NCI-H146 treated with DMSO at 0.1 percent for 48 hours (cell line): Measurements from ENCODE around the gene CD3D.

Experiments used
- DNase-seq: peaks from one replicate; lab custom pipeline; 2025; ENCODE audit not compliant: unreplicated experiment; lab: John Stamatoyannopoulos, UW

CD3D gene

DNA sequence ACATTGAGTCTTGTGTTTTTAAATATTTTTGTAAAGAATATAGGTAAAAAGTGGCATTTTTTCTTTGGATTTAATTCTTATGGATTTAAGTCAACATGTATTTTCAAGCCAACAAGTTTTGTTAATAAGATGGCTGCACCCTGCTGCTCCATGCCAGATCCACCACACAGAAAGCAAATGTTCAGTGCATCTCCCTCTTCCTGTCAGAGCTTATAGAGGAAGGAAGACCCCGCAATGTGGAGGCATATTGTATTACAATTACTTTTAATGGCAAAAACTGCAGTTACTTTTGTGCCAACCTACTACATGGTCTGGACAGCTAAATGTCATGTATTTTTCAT lies 38.3 kb downstream of the CD3D start:
- DNase-seq, result no peak

DNA sequence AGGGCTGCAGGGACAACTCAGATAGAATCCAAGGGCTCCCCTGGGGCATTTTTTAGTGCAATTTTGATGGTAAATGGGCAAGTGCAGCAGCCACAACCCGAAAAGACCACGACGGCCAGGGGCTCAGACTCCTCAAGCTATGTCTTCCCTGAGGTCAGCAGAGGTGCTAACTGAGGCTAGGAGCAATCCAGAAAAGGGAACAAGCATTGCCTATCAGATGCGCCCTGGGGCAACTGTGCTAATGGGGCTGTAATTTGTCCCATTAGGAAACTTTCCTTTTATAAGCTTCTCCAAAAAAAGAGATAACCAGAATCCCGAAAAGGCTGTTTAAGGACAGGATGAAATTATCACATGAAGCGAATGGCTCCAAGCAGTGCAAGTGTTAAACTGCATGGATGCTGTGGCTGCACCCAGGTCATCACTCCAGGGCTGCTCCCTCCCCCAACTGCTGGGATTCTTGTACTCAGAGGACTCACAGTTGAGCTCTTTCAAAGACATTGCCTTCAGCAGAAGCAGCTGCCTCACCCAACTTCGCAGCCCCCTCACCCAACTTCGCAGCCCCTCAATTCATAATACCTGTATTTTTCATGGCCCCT lies 40.8 kb downstream of the CD3D start:
- DNase-seq, result no peak

DNA sequence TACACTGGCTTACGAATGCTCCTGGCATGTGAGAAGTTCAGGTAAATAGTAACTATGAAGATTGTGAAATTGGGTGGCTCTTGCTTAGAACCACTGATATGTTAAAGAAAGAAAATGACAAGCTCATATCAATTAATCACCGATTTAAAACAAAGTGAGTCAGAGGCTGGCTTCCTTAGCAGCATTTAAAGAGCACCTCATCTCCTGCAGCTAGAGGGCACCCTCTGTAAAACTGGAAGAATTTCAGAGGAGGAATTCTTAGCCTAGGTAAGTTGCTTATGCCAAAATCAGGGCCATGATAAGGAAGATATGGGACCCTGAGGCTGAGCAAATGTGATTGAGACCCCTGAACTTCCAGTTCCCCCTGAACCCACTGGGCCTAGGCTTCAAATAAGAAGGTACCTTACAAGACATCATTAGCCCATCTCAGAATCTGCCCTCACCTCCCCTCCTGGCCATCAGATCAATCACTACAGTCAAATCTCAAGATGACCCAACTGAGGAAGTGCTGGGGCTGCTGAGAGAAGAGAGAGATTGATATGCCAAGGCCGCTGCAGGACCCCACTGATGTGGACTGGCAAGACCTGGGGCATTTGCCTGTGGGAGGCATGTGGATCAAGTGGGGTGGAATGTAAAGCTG lies 46.6 kb downstream of the CD3D start:
- DNase-seq, result no peak

DNA sequence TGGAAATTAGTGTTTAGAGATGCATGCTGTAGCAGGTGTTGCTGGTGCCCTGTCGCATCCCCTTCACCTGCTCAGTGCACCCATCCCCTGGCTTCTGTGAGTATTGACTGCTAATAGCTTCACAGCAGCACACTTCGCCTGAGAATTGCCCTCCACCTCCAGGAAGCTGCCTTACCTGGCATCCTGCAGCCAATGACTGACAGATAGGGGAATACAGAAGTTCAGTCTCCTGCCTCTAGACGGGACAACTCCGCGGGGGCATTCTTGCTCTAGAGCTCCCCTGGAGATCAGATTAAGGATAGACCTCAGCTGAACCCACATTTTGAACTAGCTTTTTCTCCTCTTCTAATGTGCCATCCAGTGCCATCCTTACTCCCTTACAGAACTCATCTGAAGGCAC lies 47.3 kb downstream of the CD3D start:
- DNase-seq, result no peak

DNA sequence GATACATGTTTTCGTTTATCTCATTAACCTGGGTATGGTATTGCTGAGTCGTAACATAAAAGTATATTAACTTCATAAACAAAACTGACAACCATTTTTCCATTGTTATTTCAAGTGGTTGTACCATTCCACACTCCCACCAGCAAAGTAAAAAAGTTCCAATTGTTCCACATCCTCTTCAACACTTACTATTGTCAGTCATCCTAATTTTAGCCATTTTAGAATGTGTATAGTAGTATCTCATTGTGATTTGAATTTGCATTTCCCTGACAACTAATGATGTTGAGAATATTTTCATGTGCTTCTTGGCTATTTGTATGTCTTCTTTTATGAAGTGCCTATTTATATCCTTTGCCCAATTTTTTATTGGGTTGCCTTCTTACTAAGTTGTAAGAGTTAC lies 48.5 kb downstream of the CD3D start:
- DNase-seq, result no peak

DNA sequence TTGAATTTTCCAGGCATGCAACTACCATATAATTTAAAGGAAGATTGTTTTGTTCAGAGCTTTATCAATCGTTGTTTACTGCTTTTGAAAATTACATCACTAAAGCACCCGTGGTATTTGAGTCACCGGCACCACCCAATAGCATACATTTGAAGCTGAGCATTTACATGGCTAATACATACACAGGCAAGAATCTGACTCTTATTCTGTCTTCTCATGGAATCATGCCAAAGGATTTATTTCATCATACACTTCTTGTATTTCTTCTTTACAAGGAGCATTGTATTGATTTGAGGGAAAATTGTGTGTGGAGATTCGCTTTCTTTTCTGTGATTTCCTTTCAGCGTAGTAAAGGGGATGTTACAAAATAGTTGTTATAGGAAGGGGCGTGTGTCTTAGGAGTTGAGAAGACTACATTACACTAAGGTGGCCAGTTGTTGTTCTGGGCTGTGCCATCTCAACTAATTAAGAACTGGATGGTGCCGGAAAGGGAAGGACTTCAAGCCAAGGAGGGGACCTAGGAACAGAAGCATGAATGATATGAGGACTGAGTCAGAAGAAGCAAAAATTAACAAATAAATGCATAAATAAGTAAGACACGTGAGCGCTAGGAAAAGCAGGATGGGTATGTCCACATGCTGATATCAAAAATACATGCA lies 50.9 kb downstream of the CD3D start:
- no peak for DNase-seq

DNA sequence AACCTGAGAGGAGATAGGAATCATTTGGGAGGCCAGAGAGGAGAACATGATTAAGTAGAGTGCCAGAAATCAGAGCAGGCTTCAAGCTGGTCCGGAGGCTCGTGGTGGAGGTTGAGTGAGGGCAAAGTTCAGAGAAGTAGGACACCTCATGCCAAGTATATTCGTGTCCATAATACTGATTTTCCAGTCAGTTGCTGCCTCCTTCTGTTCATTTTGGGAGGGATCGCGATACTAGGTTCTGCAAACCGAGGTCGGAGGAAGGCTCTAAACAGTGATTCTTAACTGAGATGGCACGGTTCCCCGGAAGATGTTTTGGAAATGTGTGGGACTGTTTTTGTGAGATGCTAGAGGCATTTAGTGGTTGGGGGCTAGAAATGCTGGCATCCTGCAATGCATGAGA lies 51.6 kb downstream of the CD3D start:
- no peak for DNase-seq

DNA sequence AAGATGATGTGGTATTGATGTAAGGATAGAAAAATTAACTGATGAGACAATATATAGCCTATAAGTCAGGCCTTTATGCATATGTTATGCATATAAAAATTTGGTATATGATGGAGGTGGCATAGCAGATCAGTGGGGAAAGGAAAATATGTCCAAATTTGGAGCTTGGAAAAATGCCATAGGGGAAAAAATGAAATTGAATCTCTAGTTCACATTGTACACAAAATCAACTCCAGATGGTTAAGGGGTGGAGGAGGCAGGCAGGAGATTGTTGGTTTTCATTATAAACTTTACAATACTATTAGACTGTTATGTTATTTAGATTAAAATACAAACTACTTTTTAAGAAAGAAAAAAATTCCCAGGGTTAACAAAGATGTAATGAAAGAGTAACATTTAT lies 53.1 kb downstream of the CD3D start:
- no peak for DNase-seq
